Calu3 (cell line): ENCODE data around the gene CSN1S1. TPM values are rescaled to one million over a fixed set of nuclear protein-coding genes. Genes with fewer than 3 reads are reported as not detected.

Experiments
- BruUV-seq: library from RNA; stranded (reverse); fragments of 400-500 nt; replicated peaks from 2 replicates; lab custom pipeline; 2021; lab: Mats Ljungman, UMichigan
- CTCF ChIA-PET: fragments of 300-600 bp; sonication (Branson Sonifier 250); formaldehyde crosslinking; loops from one replicate; lab custom pipeline; 2022; ENCODE audit warnings: antibody characterized with exemption; lab: Charles Lee
- DNase-seq: peaks from one replicate; pipeline ENCODE4 v3.0.0; 2022
- H3K27ac Mint-ChIP-seq: one replicate; pipeline ENCODE4 v1.8.0; 2022; ENCODE audit warnings: mixed read lengths; ENCODE audit not compliant: unreplicated experiment
- H3K27me3 Mint-ChIP-seq: one replicate; pipeline ENCODE4 v1.8.0; 2022; ENCODE audit warnings: mixed read lengths; ENCODE audit not compliant: unreplicated experiment
- H3K36me3 Mint-ChIP-seq: one replicate; pipeline ENCODE4 v1.8.0; 2022; ENCODE audit warnings: mild to moderate bottlenecking, moderate library complexity, mixed read lengths; ENCODE audit not compliant: insufficient read depth, unreplicated experiment
- H3K4me1 Mint-ChIP-seq: one replicate; pipeline ENCODE4 v1.8.0; 2022; ENCODE audit warnings: mild to moderate bottlenecking, low read depth, mixed read lengths; ENCODE audit not compliant: unreplicated experiment
- H3K4me3 Mint-ChIP-seq: one replicate; pipeline ENCODE4 v1.8.0; 2022; ENCODE audit warnings: mild to moderate bottlenecking, low read depth, moderate library complexity, mixed read lengths; ENCODE audit not compliant: unreplicated experiment
- H3K9me3 Mint-ChIP-seq: one replicate; pipeline ENCODE4 v1.8.0; 2022; ENCODE audit warnings: low read depth, mixed read lengths; ENCODE audit not compliant: unreplicated experiment
- CTCF ChIP-seq: fragments of 200-600 bp; IDR thresholded peaks from one replicate; pipeline ENCODE4 v1.8.0; 2022; ENCODE audit warnings: antibody characterized with exemption; ENCODE audit not compliant: unreplicated experiment
- intact Hi-C: fragments of 100-400 bp; cut with micrococcal nuclease; formaldehyde crosslinking; loops from one replicate; pipeline ENCODE4 v1.10.0; 2022; ENCODE audit not compliant: unreplicated experiment
- total RNA-seq: library from RNA; stranded (reverse); gene quantifications from 2 replicates; pipeline ENCODE4 v1.2.3, GENCODE V29; 2022

CSN1S1 gene
- total RNA-seq, 1 experiment from 2014 or later = not detected

- CTCF ChIA-PET = no interaction called here
- TF ChIP-seq CTCF = no peak
- Mint-ChIP-seq H3K27me3 (no peaks in the 10 kb centered on the region), H3K4me1 (peaks cover 23% of the 10 kb centered on the region), H3K9me3 (no peaks in the 10 kb centered on the region), H3K4me3 (no peak overlapping the region), H3K36me3 (no peaks in the 10 kb centered on the region), H3K27ac (no peak overlapping the region)
- intact Hi-C loops = no loop called here
- no TSS peak for BruUV-seq
- no peak for DNase-seq
Observed at GRCh38 chr4:69894186-69894585, 36.7 kb upstream of the CSN1S1 start.

- CTCF ChIA-PET = no interaction called here
- TF ChIP-seq CTCF = no peak
- Mint-ChIP-seq H3K4me1 (peaks cover 23% of the 10 kb centered on the region), H3K4me3 (no peak overlapping the region), H3K9me3 (no peaks in the 10 kb centered on the region), H3K36me3 (no peaks in the 10 kb centered on the region), H3K27ac (no peak overlapping the region), H3K27me3 (no peaks in the 10 kb centered on the region)
- BruUV-seq = no TSS peak
- no peak for DNase-seq
- intact Hi-C loops = no loop called here
Observed at GRCh38 chr4:69894721-69895120, 36.1 kb upstream of the CSN1S1 start.

GRCh38 chr4:69896530-69897116 is 34.2 kb upstream of the CSN1S1 start:
- TF ChIP-seq CTCF = no peak
- H3K9me3 Mint-ChIP-seq = no peaks in the 10 kb centered on the region
- H3K27me3 Mint-ChIP-seq = no peaks in the 10 kb centered on the region
- peaks cover 23% of the 10 kb centered on the region for H3K4me1 Mint-ChIP-seq
- CTCF ChIA-PET = interaction anchor here (0.6 to 1.6 kb wide), 7 partner anchors 286 to 662 kb away, joined by 3 to 8 read pairs (median 3); no protein-coding TSS in a partner anchor
- H3K4me3 Mint-ChIP-seq = no peak overlapping the region
- DNase-seq = no peak
- intact Hi-C loops = loop anchor here (1.0 to 2.0 kb wide), 4 partner anchors 287 to 662 kb away; no protein-coding TSS in a partner anchor
- BruUV-seq = no TSS peak
- H3K27ac Mint-ChIP-seq = no peak overlapping the region
- H3K36me3 Mint-ChIP-seq = no peaks in the 10 kb centered on the region

- TF ChIP-seq CTCF = no peak
- no peak overlapping the region for H3K27ac Mint-ChIP-seq
- no peaks in the 10 kb centered on the region for H3K9me3 Mint-ChIP-seq
- H3K36me3 Mint-ChIP-seq = no peaks in the 10 kb centered on the region
- no peak overlapping the region for H3K4me3 Mint-ChIP-seq
- no peak for DNase-seq
- intact Hi-C loops = no loop called here
- no peaks in the 10 kb centered on the region for H3K4me1 Mint-ChIP-seq
- CTCF ChIA-PET = no interaction called here
- no peaks in the 10 kb centered on the region for H3K27me3 Mint-ChIP-seq
- no TSS peak for BruUV-seq
Observed at GRCh38 chr4:69907151-69907550, 23.7 kb upstream of the CSN1S1 start.
